Neural progenitor cell (in vitro differentiated cells): ENCODE measurements around the gene NBAS.

Source experiments
- EZH2 ChIP-seq: fragments of 200-600 bp; sonication (generic); IDR thresholded peaks from 2 replicates; pipeline ENCODE4 v1.6.1; 2017; ENCODE audit warnings: antibody characterized with exemption, mild to moderate bottlenecking, moderate library complexity
- EZH2phosphoT487 ChIP-seq: fragments of 200-600 bp; sonication (generic); IDR thresholded peaks from 2 replicates; pipeline ENCODE4 v1.6.1; 2017; ENCODE audit warnings: antibody characterized with exemption
- TF ChIP-seq, protein P1 (sequence below): fragments of 200-600 bp; sonication (generic); IDR thresholded peaks from 2 replicates; pipeline ENCODE4 v1.5.1; 2017; ENCODE audit warnings: antibody characterized with exemption, mild to moderate bottlenecking

DNA sequence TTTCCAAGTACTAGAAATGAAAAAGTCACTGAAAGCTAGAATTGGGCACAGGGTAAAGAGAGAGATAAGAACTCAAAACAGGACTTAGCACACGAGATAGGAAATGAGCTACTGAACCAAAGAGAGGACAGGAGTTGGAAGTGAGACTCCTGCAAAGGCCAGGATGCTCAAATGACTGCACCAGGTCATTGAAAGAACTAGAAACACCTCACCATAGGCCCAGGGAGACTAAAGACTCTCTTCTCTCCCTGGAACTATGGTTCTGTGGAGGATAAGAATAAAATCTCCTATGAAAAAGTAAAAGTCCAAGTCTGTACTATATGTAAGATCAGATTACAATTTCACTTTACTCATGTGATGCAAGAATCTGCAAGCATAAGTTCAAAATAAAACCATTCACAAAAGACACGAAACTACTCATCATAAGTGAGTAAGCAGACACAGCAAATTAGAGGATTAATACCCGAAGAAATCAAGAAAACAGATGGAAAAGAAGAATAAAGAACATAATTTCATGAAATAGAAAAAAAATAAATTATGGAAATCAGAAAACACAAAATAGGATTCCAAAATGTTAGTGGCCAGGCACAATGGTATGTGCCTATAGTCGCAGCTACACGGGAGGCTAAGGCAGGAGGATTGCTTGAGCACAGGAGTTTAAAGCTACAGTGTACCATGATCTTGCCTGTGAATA, 6.5 kb downstream of the NBAS start:
- TF ChIP-seq, protein P1, sequence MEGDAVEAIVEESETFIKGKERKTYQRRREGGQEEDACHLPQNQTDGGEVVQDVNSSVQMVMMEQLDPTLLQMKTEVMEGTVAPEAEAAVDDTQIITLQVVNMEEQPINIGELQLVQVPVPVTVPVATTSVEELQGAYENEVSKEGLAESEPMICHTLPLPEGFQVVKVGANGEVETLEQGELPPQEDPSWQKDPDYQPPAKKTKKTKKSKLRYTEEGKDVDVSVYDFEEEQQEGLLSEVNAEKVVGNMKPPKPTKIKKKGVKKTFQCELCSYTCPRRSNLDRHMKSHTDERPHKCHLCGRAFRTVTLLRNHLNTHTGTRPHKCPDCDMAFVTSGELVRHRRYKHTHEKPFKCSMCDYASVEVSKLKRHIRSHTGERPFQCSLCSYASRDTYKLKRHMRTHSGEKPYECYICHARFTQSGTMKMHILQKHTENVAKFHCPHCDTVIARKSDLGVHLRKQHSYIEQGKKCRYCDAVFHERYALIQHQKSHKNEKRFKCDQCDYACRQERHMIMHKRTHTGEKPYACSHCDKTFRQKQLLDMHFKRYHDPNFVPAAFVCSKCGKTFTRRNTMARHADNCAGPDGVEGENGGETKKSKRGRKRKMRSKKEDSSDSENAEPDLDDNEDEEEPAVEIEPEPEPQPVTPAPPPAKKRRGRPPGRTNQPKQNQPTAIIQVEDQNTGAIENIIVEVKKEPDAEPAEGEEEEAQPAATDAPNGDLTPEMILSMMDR, result no peak
- no peak for TF ChIP-seq EZH2
- no peak for TF ChIP-seq EZH2phosphoT487
